22Rv1 (cell line): ENCODE results near the gene FAM169A.
"Not testable (repeated sequence)": the region's sequence is repeated elsewhere in the genome, so short reads cannot be mapped to it uniquely, and the experiment has no call there.

Source experiments
- H3K27ac ChIP-seq: fragments of 450-650 bp; 2 replicates; pipeline ENCODE4 v1.5.1; 2017
- ZFX ChIP-seq: fragments of 450-650 bp; IDR thresholded peaks from 2 replicates; pipeline ENCODE4 v1.6.1; 2017; ENCODE audit warnings: antibody characterized with exemption, borderline replicate concordance
- TF ChIP-seq, protein P1 (sequence below): fragments of 450-650 bp; IDR thresholded peaks from 2 replicates; pipeline ENCODE4 v1.5.1; 2017; ENCODE audit warnings: mild to moderate bottlenecking

FAM169A gene

DNA sequence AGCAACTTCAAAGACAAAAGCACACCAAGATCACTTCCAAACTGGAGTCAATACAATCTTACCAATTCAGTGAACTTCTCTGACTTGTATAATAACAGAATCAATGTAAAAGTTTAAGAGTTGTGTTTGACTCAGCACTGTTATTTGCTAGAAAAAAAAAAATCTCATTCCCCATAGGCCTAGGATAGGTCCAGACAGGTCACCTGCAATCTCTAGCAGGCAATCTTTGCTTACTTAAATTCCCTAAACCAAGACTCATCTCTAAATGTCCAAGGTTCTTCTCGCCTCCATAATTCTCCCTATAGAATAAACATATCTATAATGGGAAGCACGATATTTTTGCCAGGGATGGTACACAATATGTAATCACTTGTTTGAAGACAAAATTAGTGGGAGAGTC is 2.5 kb downstream of the FAM169A start:
- H3K27ac ChIP-seq: no peak overlapping the region
- TF ChIP-seq, protein P1, sequence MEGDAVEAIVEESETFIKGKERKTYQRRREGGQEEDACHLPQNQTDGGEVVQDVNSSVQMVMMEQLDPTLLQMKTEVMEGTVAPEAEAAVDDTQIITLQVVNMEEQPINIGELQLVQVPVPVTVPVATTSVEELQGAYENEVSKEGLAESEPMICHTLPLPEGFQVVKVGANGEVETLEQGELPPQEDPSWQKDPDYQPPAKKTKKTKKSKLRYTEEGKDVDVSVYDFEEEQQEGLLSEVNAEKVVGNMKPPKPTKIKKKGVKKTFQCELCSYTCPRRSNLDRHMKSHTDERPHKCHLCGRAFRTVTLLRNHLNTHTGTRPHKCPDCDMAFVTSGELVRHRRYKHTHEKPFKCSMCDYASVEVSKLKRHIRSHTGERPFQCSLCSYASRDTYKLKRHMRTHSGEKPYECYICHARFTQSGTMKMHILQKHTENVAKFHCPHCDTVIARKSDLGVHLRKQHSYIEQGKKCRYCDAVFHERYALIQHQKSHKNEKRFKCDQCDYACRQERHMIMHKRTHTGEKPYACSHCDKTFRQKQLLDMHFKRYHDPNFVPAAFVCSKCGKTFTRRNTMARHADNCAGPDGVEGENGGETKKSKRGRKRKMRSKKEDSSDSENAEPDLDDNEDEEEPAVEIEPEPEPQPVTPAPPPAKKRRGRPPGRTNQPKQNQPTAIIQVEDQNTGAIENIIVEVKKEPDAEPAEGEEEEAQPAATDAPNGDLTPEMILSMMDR: no peak
- no peak for TF ChIP-seq ZFX

DNA sequence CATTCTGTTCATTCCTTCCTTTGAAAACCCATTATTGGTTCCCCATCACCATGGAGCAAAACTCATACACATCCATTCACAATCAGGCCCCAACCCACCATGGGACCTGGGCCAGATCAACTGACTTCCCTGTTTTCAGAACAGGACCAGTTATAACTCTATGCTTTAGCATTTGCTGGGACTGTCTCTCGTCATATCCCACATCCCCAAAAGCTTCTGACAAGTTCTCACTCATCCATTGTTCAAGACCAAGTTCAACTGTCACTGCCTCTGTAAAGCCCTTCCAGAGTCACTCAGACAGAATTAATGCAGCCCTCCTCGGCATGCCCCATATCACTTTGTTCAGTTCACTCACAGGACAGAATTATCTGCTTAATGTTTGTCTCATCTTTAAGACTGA is 4.0 kb downstream of the FAM169A start:
- H3K27ac ChIP-seq: no peak overlapping the region
- TF ChIP-seq, protein P1: no peak
- TF ChIP-seq ZFX: no peak

DNA sequence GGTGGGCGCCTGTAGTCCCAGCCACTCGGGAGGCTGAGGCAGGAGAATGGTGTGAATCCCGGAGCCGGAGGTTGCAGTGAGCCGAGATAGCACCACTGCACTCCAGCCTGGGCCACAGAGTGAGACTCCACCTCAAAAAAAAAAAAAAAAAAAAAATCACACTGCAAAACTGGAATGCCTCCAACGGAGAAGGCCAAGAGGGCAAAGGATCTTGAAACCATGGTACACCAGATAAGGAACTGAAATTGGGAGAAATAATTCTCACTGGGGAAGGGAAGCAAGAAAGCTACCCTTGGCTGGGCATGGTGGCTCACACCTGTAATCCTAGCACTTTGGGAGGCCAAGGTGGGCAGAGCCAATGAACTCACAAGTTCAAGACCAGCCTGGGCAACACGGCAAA is 9.2 kb downstream of the FAM169A start:
- not testable (repeated sequence) for H3K27ac ChIP-seq

DNA sequence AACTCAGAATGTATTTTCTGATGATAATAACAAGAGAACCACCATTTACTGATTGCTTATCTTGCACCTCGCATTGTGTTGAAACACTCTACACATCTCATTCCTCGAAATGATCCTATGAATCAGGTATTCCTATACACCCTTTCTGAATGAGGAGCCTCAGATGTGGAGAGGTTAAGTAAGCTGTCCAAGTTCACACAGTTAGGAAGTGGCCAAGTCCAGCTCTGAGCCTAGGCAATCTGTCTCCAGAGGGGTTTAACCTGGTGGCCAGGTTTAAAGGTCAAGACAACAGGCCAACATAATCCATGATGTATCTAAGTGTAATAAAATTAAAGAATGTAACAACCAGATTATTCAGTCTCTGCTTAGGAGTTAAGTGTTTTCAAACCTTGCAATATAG is 12.9 kb downstream of the FAM169A start:
- no peak overlapping the region for H3K27ac ChIP-seq
- TF ChIP-seq, protein P1: no peak
- no peak for TF ChIP-seq ZFX

DNA sequence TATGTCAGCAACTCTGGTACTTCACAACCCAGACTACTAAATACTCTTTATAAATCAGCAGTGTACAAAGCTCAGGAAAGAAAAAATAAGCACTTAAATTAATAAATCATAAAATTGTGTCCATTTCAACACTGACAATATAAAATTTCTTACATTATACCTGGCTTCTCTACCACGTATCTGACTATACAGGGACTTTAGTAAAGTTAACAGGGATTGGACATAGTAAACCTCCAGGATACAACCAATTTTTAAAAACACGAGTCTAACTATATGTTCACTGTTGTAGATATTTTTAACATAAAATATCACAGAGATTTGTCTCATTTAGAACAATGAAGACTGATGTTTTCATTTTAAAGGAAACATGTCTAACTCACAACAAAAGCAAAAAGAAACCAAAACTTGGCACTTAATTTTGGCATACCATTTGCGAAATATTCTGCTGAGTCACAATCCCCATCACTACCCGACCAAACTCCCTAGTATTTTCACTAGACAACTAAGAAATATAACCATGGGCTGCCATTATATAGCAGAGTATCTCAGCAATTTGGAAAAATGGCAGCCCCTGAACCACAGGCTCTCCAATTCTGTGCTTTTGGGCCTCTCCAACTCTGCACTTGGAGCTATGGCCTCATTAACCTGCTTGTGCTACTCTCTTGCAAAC is 14.4 kb downstream of the FAM169A start:
- TF ChIP-seq, protein P1: no peak
- no peak for TF ChIP-seq ZFX
- no peak overlapping the region for H3K27ac ChIP-seq

DNA sequence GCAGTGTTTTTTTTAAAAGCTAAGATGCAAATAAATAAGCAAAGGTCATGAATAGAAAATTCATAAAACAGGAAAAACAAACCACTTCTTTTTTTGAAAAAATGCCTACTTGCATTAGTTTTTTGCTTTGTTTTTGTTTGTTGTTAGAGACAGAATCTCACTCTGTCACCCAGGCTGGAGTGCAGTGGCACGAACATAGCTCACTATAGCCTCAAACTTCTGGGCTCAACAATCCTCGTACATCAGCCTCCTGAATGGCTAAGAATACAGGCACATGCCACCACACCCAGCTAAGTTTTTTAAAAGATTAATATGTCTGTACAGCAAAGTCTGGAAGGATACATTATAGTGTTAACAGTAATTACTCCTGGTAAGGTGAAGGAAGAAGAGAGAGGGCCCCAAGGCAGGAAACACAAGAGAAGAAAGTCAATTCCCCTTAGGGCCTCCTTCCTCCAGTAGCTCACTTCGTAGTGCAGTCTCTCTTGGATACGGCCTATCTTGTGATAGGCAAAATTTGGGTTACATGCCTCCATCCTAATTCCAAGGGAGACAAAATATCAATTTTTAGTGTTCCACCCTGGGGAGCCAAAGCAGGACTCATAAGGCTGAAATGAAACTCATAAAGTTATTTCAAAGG is 15.3 kb downstream of the FAM169A start:
- TF ChIP-seq ZFX: no peak
- TF ChIP-seq, protein P1: no peak

DNA sequence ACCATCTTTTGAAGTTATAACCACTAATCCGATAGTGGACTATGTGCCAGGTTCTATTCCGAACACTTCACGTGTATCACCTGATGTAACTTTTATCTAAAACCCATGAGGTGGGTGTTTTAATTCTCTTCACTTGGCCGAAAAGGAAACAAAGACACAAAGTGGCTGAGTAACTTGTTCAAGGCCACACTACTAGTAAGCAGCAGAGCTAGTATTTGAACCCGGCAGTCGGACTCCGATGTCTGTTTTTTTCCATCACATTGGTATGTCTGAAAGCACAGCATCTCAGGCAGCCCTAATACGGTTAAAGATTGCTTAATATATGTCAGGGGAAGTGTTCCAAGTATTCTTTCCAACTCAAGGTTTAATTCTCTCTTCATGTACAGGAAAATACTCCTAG is 16.2 kb downstream of the FAM169A start:
- TF ChIP-seq ZFX: no peak
- no peak overlapping the region for H3K27ac ChIP-seq

More for the DNA sequence above, 15.3 kb downstream of the FAM169A start:
- no peak overlapping the region for H3K27ac ChIP-seq

DNA sequence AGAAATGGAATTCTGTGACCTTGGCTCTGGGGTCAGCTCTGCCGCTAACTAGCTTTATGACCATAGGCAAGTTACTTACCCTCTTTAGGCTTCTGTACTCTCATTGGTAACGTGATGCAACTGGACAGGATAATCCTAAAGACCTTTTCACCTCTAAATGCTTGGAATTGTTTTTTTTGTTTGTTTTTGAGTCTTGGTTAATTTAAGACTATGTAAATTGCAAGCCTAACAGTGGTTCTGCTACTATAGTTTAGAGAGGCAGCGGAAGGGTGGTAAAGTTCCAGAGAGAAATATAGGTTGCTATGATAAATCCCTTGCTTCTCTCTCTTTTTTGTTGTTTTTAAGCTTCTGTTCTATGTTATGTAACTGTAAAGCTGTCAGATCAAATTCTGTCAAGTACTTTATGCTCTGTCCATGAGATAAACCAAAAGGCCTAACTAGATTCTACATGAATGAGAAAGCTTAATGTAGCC is 17.6 kb downstream of the FAM169A start:
- TF ChIP-seq, protein P1: no peak
- no peak for TF ChIP-seq ZFX
- no peak overlapping the region for H3K27ac ChIP-seq
